ENCODE data around the gene OR5K4. TPM values are rescaled to one million over a fixed set of nuclear protein-coding genes. Genes with fewer than 3 reads are reported as not detected.

Gene OR5K4
- total RNA-seq, 2 donors from 2014 or later = not detected

DNA sequence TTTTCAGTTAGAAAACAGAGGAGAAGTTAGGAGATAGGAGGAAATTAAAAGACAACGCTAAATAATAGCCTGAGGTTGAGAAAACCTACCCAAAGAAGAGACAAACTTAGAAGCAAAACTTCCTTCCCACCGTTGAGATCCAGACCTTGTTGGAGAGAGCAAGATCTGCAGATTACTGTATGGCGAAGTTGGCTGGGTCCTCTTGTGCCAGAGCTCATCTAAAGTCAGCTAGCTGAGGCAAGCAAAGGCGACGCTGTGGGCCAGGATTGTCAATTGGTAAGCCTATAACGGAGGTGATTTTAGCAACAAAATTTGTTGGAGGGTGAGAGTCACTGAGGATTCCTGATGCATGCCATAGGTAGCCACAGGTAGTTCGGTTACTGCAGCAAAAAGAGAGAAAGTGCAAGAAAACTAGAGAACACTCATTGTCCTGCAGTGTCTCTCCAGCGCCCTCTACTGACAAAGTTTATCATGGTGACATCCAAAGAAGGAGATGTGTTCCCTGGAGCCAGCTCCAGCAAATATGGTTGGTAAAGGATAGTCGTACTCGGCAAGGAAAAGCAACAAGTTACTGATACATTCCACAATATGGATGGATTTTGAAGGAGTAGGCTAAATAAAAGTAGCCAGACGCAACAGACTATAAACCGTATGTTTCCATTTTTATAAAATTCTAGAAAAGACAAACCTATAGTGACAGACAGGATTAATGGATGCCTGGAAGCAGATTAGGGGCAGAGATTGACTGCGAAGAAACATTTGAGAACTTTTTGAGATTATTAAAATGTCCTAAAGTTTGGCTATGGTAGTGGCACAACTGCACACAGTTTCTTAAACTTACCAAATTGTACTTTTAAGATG lies 9.8 kb upstream of the OR5K4 start:
- H3K27ac Mint-ChIP-seq = no peak overlapping the region
- no peak for DNase-seq (ENCODE audit: low spot score)
- peaks cover 6 to 12% of the 10 kb centered on the region in 2 donors for H3K27me3 Mint-ChIP-seq
- no peaks in the 10 kb centered on the region for H3K9me3 Mint-ChIP-seq
- H3K4me1 Mint-ChIP-seq (ENCODE audit: low read depth in 2 of 2) = no peaks in the 10 kb centered on the region
- no peaks in the 10 kb centered on the region for H3K36me3 Mint-ChIP-seq
- H3K4me3 Mint-ChIP-seq = no peak overlapping the region
- no peak for ATAC-seq

GRCh38 chr3:98350082-98350481 lies 3.6 kb upstream of the OR5K4 start:
- Mint-ChIP-seq H3K4me3 (no peak overlapping the region), H3K9me3 (no peaks in the 10 kb centered on the region), H3K27ac (no peak overlapping the region), H3K36me3 (no peaks in the 10 kb centered on the region), H3K27me3 (peaks cover 10 to 40% of the 10 kb centered on the region in 2 donors), H3K4me1 (ENCODE audit: low read depth in 2 of 2) (no peaks in the 10 kb centered on the region)
- no peak for ATAC-seq
- no peak for DNase-seq (ENCODE audit: low spot score)

DNA sequence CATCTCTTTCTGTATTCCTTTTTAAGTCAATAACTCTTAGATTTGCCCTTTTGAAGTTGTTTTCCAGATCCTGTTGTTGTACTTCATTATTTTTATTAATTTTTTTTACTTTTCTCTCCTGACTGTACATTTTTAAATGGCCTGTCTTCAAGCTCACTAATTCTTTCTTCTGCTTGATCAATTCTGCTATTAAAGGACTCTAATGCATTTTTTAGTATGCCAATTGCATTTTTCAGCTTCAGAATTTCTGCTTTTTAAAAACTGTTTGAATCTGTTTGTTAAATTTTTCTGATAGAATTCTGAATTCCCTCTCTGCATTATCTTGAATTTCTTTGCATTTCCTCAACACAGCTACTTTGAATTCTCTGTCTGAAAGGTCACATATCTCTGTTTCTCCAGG lies 5.6 kb downstream of the OR5K4 start:
- Mint-ChIP-seq H3K27me3 (peaks cover 2 to 20% of the 10 kb centered on the region in 2 donors), H3K9me3 (peaks cover 14% of the 10 kb centered on the region), H3K36me3 (peaks cover 19% of the 10 kb centered on the region), H3K4me3 (no peak overlapping the region), H3K4me1 (ENCODE audit: low read depth in 2 of 2) (peaks cover 3 to 13% of the 10 kb centered on the region in 2 donors), H3K27ac (no peak overlapping the region)
- ATAC-seq (no peak), DNase-seq (ENCODE audit: low spot score) (no peak)

- Mint-ChIP-seq H3K4me1 (ENCODE audit: low read depth in 2 of 2) (peaks cover 3 to 13% of the 10 kb centered on the region in 2 donors), H3K36me3 (peaks cover 19% of the 10 kb centered on the region), H3K27ac (no peak overlapping the region), H3K27me3 (peaks cover 2 to 17% of the 10 kb centered on the region in 2 donors), H3K4me3 (no peak overlapping the region), H3K9me3 (peaks cover 14% of the 10 kb centered on the region)
- ATAC-seq (peak; percentile 87 to 93), DNase-seq (ENCODE audit: low spot score) (no peak)
Observed at GRCh38 chr3:98359993-98360675, 6.5 kb downstream of the OR5K4 start.

GRCh38 chr3:98360681-98361080 lies 7.0 kb downstream of the OR5K4 start:
- H3K36me3 Mint-ChIP-seq = peaks cover 24% of the 10 kb centered on the region
- DNase-seq (ENCODE audit: low spot score) (no peak), ATAC-seq (no peak)
- peaks cover 2 to 17% of the 10 kb centered on the region in 2 donors for H3K27me3 Mint-ChIP-seq
- H3K9me3 Mint-ChIP-seq = peaks cover 17% of the 10 kb centered on the region
- peak overlapping the region in 1 of 2 donors; percentile 47 for H3K27ac Mint-ChIP-seq
- peaks cover 3 to 13% of the 10 kb centered on the region in 2 donors for H3K4me1 Mint-ChIP-seq (ENCODE audit: low read depth in 2 of 2)
- H3K4me3 Mint-ChIP-seq = no peak overlapping the region

- DNase-seq (ENCODE audit: low spot score) = no peak
- Mint-ChIP-seq H3K36me3 (peaks cover 25% of the 10 kb centered on the region), H3K27ac (peak overlapping the region in 1 of 2 donors; percentile 47), H3K27me3 (peaks cover 0 to 17% of the 10 kb centered on the region in 2 donors), H3K4me1 (ENCODE audit: low read depth in 2 of 2) (peaks cover 3 to 13% of the 10 kb centered on the region in 2 donors), H3K4me3 (no peak overlapping the region), H3K9me3 (peaks cover 17% of the 10 kb centered on the region)
- ATAC-seq = peak in 1 of 2 donors; percentile 49
Observed at GRCh38 chr3:98361289-98361688, 7.6 kb downstream of the OR5K4 start.

GRCh38 chr3:98367464-98368246 lies 14.0 kb downstream of the OR5K4 start:
- Mint-ChIP-seq H3K9me3 (peaks cover 5% of the 10 kb centered on the region), H3K36me3 (peaks cover 6% of the 10 kb centered on the region), H3K27ac (no peak overlapping the region), H3K4me3 (no peak overlapping the region), H3K4me1 (ENCODE audit: low read depth in 2 of 2) (no peaks in the 10 kb centered on the region), H3K27me3 (peaks cover 4 to 8% of the 10 kb centered on the region in 2 donors)
- ATAC-seq (peak in 1 of 2 donors; percentile 45), DNase-seq (ENCODE audit: low spot score) (no peak)

GRCh38 chr3:98371186-98371585 lies 17.5 kb downstream of the OR5K4 start:
- peaks cover 4 to 21% of the 10 kb centered on the region in 2 donors for H3K27me3 Mint-ChIP-seq
- no peak for ATAC-seq
- H3K36me3 Mint-ChIP-seq = no peaks in the 10 kb centered on the region
- H3K9me3 Mint-ChIP-seq = peaks cover 2% of the 10 kb centered on the region
- H3K27ac Mint-ChIP-seq = no peak overlapping the region
- H3K4me3 Mint-ChIP-seq = no peak overlapping the region
- H3K4me1 Mint-ChIP-seq (ENCODE audit: low read depth in 2 of 2) = no peaks in the 10 kb centered on the region
- DNase-seq (ENCODE audit: low spot score) = no peak

- no peak overlapping the region for H3K4me3 Mint-ChIP-seq
Observed at GRCh38 chr3:98371853-98372252, 18.2 kb downstream of the OR5K4 start.

DNA sequence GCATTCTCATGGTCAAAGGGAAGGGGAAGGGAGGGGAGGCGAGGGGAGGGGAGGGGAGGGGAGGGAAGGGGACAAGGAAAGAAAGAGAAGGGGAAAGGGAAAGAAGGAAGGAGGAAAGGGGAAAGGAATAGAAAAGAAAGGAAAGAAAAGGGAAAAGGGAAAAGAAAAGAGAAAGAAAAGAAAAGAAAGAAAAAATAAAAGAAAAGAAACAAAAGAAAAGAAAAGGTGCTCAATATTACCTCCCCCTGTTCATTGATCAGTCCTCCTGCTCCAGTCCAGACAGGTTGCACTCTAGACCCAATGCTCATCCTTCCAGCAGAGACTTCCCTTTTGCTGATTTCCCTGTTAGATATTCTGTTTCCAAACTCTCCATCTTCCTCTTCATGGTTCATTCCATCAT lies 18.8 kb downstream of the OR5K4 start:
- Mint-ChIP-seq H3K36me3 (no peaks in the 10 kb centered on the region), H3K4me3 (no peak overlapping the region), H3K4me1 (ENCODE audit: low read depth in 2 of 2) (no peaks in the 10 kb centered on the region), H3K9me3 (peaks cover 2% of the 10 kb centered on the region), H3K27ac (no peak overlapping the region), H3K27me3 (peaks cover 4 to 21% of the 10 kb centered on the region in 2 donors)
- DNase-seq (ENCODE audit: low spot score) = no peak
- no peak for ATAC-seq

More at GRCh38 chr3:98371853-98372252, 18.2 kb downstream of the OR5K4 start:
- no peaks in the 10 kb centered on the region for H3K4me1 Mint-ChIP-seq (ENCODE audit: low read depth in 2 of 2)
- H3K27ac Mint-ChIP-seq = no peak overlapping the region
- H3K27me3 Mint-ChIP-seq = peaks cover 4 to 21% of the 10 kb centered on the region in 2 donors
- peaks cover 2% of the 10 kb centered on the region for H3K9me3 Mint-ChIP-seq
- no peak for DNase-seq (ENCODE audit: low spot score)
- ATAC-seq = no peak
- no peaks in the 10 kb centered on the region for H3K36me3 Mint-ChIP-seq

GRCh38 chr3:98376631-98377030 lies 23.0 kb downstream of the OR5K4 start:
- peaks cover 5% of the 10 kb centered on the region for H3K36me3 Mint-ChIP-seq
- no peak for DNase-seq (ENCODE audit: low spot score)
- no peaks in the 10 kb centered on the region for H3K9me3 Mint-ChIP-seq
- no peaks in the 10 kb centered on the region for H3K4me1 Mint-ChIP-seq (ENCODE audit: low read depth in 2 of 2)
- H3K4me3 Mint-ChIP-seq = no peak overlapping the region
- H3K27me3 Mint-ChIP-seq = peaks cover 6 to 25% of the 10 kb centered on the region in 2 donors
- no peak overlapping the region for H3K27ac Mint-ChIP-seq
- no peak for ATAC-seq

GRCh38 chr3:98388147-98388546 lies 34.5 kb downstream of the OR5K4 start:
- H3K27ac Mint-ChIP-seq = no peak overlapping the region
- ATAC-seq = no peak
- H3K4me3 Mint-ChIP-seq = no peak overlapping the region
- peaks cover 5% of the 10 kb centered on the region for H3K36me3 Mint-ChIP-seq
- no peaks in the 10 kb centered on the region for H3K4me1 Mint-ChIP-seq (ENCODE audit: low read depth in 2 of 2)
- DNase-seq (ENCODE audit: low spot score) = no peak
- H3K9me3 Mint-ChIP-seq = peaks cover 4% of the 10 kb centered on the region
- peaks cover 19 to 22% of the 10 kb centered on the region in 2 donors for H3K27me3 Mint-ChIP-seq

GRCh38 chr3:98390366-98390765 lies 36.7 kb downstream of the OR5K4 start, which contains the start of gene OR5K3:
Gene OR5K3, plus strand, starts transcription at chr3:98390666. Its CDS starts 0 bp downstream, at chr3:98390666.
- H3K4me1 Mint-ChIP-seq (ENCODE audit: low read depth in 2 of 2) = no peaks in the 10 kb centered on the region
- ATAC-seq (no peak), DNase-seq (ENCODE audit: low spot score) (no peak)
- H3K36me3 Mint-ChIP-seq = no peaks in the 10 kb centered on the region
- H3K27ac Mint-ChIP-seq = no peak within 1 kb of the TSS
- H3K4me3 Mint-ChIP-seq = no peak within 1 kb of the TSS
- H3K27me3 Mint-ChIP-seq = peaks cover 15 to 16% of the 10 kb centered on the region in 2 donors
- no peaks in the 10 kb centered on the region for H3K9me3 Mint-ChIP-seq

Measured in natural killer cell treated with Interleukin-12 subunit alpha and Interleukin-12 subunit beta and Interleukin-15 and Interleukin-18, amount 100 ng/mL, for 72 hours (primary cell).